GM12875 (cell line): ENCODE results near the gene MAGI2.

Source experiments
- H3K4me3 ChIP-seq: one replicate; pipeline ENCODE4 v1.5.1; 2011; ENCODE audit warnings: low read depth, low read length, control low read depth
- CTCF ChIP-seq: IDR thresholded peaks from 2 replicates; pipeline ENCODE4 v1.5.1; 2011; ENCODE audit warnings: low read depth, mild to moderate bottlenecking, control low read depth, inconsistent platforms, low read length, moderate library complexity, borderline replicate concordance; ENCODE audit not compliant: insufficient read depth

The MAGI2 gene

GRCh38 chr7:79272066-79272669 lies 181.3 kb downstream of the MAGI2 start:
- H3K4me3 ChIP-seq, result no peak overlapping the region
- TF ChIP-seq CTCF, result peak; percentile 33; the same call in 1 of the 2 replicates

GRCh38 chr7:79268730-79269129 lies 184.7 kb downstream of the MAGI2 start:
- H3K4me3 ChIP-seq, result no peak overlapping the region
- TF ChIP-seq CTCF, result no peak

GRCh38 chr7:79258826-79259225 lies 194.6 kb downstream of the MAGI2 start:
- TF ChIP-seq CTCF, result no peak

GRCh38 chr7:79257959-79258358 lies 195.5 kb downstream of the MAGI2 start:
- no peak for TF ChIP-seq CTCF
- no peak overlapping the region for H3K4me3 ChIP-seq

More at GRCh38 chr7:79258826-79259225, 194.6 kb downstream of the MAGI2 start:
- no peak overlapping the region for H3K4me3 ChIP-seq

- TF ChIP-seq CTCF, result no peak
- H3K4me3 ChIP-seq, result no peak overlapping the region
Measured at GRCh38 chr7:79245623-79246249, 207.7 kb downstream of the MAGI2 start.

GRCh38 chr7:79244482-79244881 lies 209.0 kb downstream of the MAGI2 start:
- no peak overlapping the region for H3K4me3 ChIP-seq
- no peak for TF ChIP-seq CTCF
